Natural killer cell treated with Interleukin-12 subunit alpha and Interleukin-12 subunit beta and Interleukin-15 and Interleukin-18, amount 100 ng/mL, for 72 hours (primary cell): ENCODE data around the gene IGF2R. TPM values are rescaled to one million over a fixed set of nuclear protein-coding genes. Genes with fewer than 3 reads are reported as not detected.
"Not testable (repeated sequence)": the region's sequence is repeated elsewhere in the genome, so short reads cannot be mapped to it uniquely, and the experiment has no call there.

Experiments
- ATAC-seq, 2 donors: fragments of 150-1000 bp; cut with Tn5 transposase in 1 of 2; sonication (Bioruptor Pico), chemical (Tn5 transposase) in 1 of 2; 2 replicates each; pipeline ENCODE4 v1.10.0; 2021
- DNase-seq: peaks from one replicate; pipeline ENCODE4 v3.0.0; 2022; ENCODE audit warnings: low spot score
- H3K27ac Mint-ChIP-seq, 2 donors: 1 replicate in 1 of 2; 2 replicates in 1 of 2; pipeline ENCODE4 v1.8.0; 2022; ENCODE audit warnings: mixed read lengths in 2 of 2, mild to moderate bottlenecking in 1 of 2, moderate library complexity in 1 of 2
- H3K27me3 Mint-ChIP-seq, 2 donors: 1 replicate in 1 of 2; 2 replicates in 1 of 2; pipeline ENCODE4 v1.8.0; 2022; ENCODE audit warnings: mixed read lengths in 2 of 2
- H3K36me3 Mint-ChIP-seq: one replicate; pipeline ENCODE4 v1.8.0; 2022; ENCODE audit warnings: mixed read lengths
- H3K4me1 Mint-ChIP-seq, 2 donors: 1 replicate in 1 of 2; 2 replicates in 1 of 2; pipeline ENCODE4 v1.8.0; 2022; ENCODE audit warnings: low read depth in 2 of 2, mixed read lengths in 2 of 2, mild to moderate bottlenecking in 1 of 2
- H3K4me3 Mint-ChIP-seq: one replicate; pipeline ENCODE4 v1.8.0; 2022; ENCODE audit warnings: mixed read lengths
- H3K9me3 Mint-ChIP-seq: 2 replicates; pipeline ENCODE4 v1.8.0; 2022; ENCODE audit warnings: mixed read lengths
- total RNA-seq, 2 donors: library from RNA; stranded (reverse); gene quantifications; one replicate each; pipeline ENCODE4 v1.2.3, GENCODE V29; 2022

The IGF2R gene
- total RNA-seq, 2 donors from 2014 or later: 290 to 377 TPM

GRCh38 chr6:160135907-160136655, 167.2 kb downstream of the IGF2R start:
- ATAC-seq: no peak
- Mint-ChIP-seq H3K4me1 (peaks cover 16 to 33% of the 10 kb centered on the region in 2 donors), H3K9me3 (no peaks in the 10 kb centered on the region), H3K27ac (no peak overlapping the region), H3K27me3 (no peaks in the 10 kb centered on the region), H3K4me3 (no peak overlapping the region), H3K36me3 (peaks cover 6% of the 10 kb centered on the region)
- DNase-seq: no peak

GRCh38 chr6:160137130-160137988, 168.5 kb downstream of the IGF2R start:
- Mint-ChIP-seq H3K4me3 (no peak overlapping the region), H3K9me3 (no peaks in the 10 kb centered on the region), H3K27ac (no peak overlapping the region), H3K27me3 (no peaks in the 10 kb centered on the region), H3K4me1 (peaks cover 16 to 27% of the 10 kb centered on the region in 2 donors), H3K36me3 (peaks cover 9% of the 10 kb centered on the region)
- ATAC-seq (no peak), DNase-seq (no peak)

GRCh38 chr6:160137989-160138835, 169.3 kb downstream of the IGF2R start:
- no peak for DNase-seq
- H3K27me3 Mint-ChIP-seq: no peaks in the 10 kb centered on the region
- no peak overlapping the region for H3K4me3 Mint-ChIP-seq
- peaks cover 4% of the 10 kb centered on the region for H3K36me3 Mint-ChIP-seq
- ATAC-seq: peak; percentile 45 to 48
- no peak overlapping the region for H3K27ac Mint-ChIP-seq
- peaks cover 16 to 20% of the 10 kb centered on the region in 2 donors for H3K4me1 Mint-ChIP-seq
- no peaks in the 10 kb centered on the region for H3K9me3 Mint-ChIP-seq

- peaks cover 16 to 18% of the 10 kb centered on the region in 2 donors for H3K4me1 Mint-ChIP-seq
- no peak for ATAC-seq
- peak overlapping the region in 1 of 2 donors; percentile 21 for H3K27ac Mint-ChIP-seq
- no peaks in the 10 kb centered on the region for H3K9me3 Mint-ChIP-seq
- no peaks in the 10 kb centered on the region for H3K27me3 Mint-ChIP-seq
- DNase-seq: no peak
- no peak overlapping the region for H3K4me3 Mint-ChIP-seq
- H3K36me3 Mint-ChIP-seq: peaks cover 8% of the 10 kb centered on the region
Observed at GRCh38 chr6:160138839-160139419, 170.0 kb downstream of the IGF2R start.

GRCh38 chr6:160139420-160139851, 170.6 kb downstream of the IGF2R start:
- DNase-seq (no peak), ATAC-seq (no peak)
- H3K27me3 Mint-ChIP-seq: no peaks in the 10 kb centered on the region
- peaks cover 16 to 18% of the 10 kb centered on the region in 2 donors for H3K4me1 Mint-ChIP-seq
- H3K4me3 Mint-ChIP-seq: no peak overlapping the region
- H3K9me3 Mint-ChIP-seq: no peaks in the 10 kb centered on the region
- H3K27ac Mint-ChIP-seq: peak overlapping the region in 1 of 2 donors; percentile 21
- peaks cover 12% of the 10 kb centered on the region for H3K36me3 Mint-ChIP-seq

GRCh38 chr6:160140493-160140892, 171.6 kb downstream of the IGF2R start:
- not testable (repeated sequence) for H3K4me3 Mint-ChIP-seq, H3K27ac Mint-ChIP-seq, H3K9me3 Mint-ChIP-seq, H3K27me3 Mint-ChIP-seq, DNase-seq, ATAC-seq
- Mint-ChIP-seq H3K4me1 (peaks cover 16 to 18% of the 10 kb centered on the region in 2 donors), H3K36me3 (peaks cover 22% of the 10 kb centered on the region)

GRCh38 chr6:160141001-160141726, 172.3 kb downstream of the IGF2R start:
- ATAC-seq (no peak), DNase-seq (no peak)
- Mint-ChIP-seq H3K27ac (no peak overlapping the region), H3K4me3 (no peak overlapping the region), H3K36me3 (peaks cover 25% of the 10 kb centered on the region), H3K9me3 (no peaks in the 10 kb centered on the region), H3K27me3 (no peaks in the 10 kb centered on the region), H3K4me1 (peaks cover 16 to 18% of the 10 kb centered on the region in 2 donors)

GRCh38 chr6:160142115-160142715, 173.3 kb downstream of the IGF2R start:
- DNase-seq: no peak
- H3K9me3 Mint-ChIP-seq: no peaks in the 10 kb centered on the region
- peaks cover 25% of the 10 kb centered on the region for H3K36me3 Mint-ChIP-seq
- no peak overlapping the region for H3K4me3 Mint-ChIP-seq
- H3K27ac Mint-ChIP-seq: peak overlapping the region in 1 of 2 donors; percentile 30
- ATAC-seq: no peak
- no peaks in the 10 kb centered on the region for H3K27me3 Mint-ChIP-seq
- peaks cover 16 to 18% of the 10 kb centered on the region in 2 donors for H3K4me1 Mint-ChIP-seq

- H3K36me3 Mint-ChIP-seq: peaks cover 34% of the 10 kb centered on the region
- H3K27me3 Mint-ChIP-seq: peaks cover 0 to 6% of the 10 kb centered on the region in 2 donors
- no peaks in the 10 kb centered on the region for H3K9me3 Mint-ChIP-seq
- DNase-seq (no peak), ATAC-seq (no peak)
- no peak overlapping the region for H3K4me3 Mint-ChIP-seq
- no peak overlapping the region for H3K27ac Mint-ChIP-seq
- no peaks in the 10 kb centered on the region for H3K4me1 Mint-ChIP-seq
Observed at GRCh38 chr6:160146454-160147145, 177.7 kb downstream of the IGF2R start.

GRCh38 chr6:160147146-160147536, 178.3 kb downstream of the IGF2R start:
- no peak overlapping the region for H3K27ac Mint-ChIP-seq
- no peak overlapping the region for H3K4me3 Mint-ChIP-seq
- no peaks in the 10 kb centered on the region for H3K4me1 Mint-ChIP-seq
- ATAC-seq (no peak), DNase-seq (no peak)
- H3K9me3 Mint-ChIP-seq: no peaks in the 10 kb centered on the region
- peaks cover 30% of the 10 kb centered on the region for H3K36me3 Mint-ChIP-seq
- peaks cover 0 to 6% of the 10 kb centered on the region in 2 donors for H3K27me3 Mint-ChIP-seq

- DNase-seq (no peak), ATAC-seq (no peak)
- peaks cover 18% of the 10 kb centered on the region for H3K36me3 Mint-ChIP-seq
- no peak overlapping the region for H3K4me3 Mint-ChIP-seq
- no peaks in the 10 kb centered on the region for H3K4me1 Mint-ChIP-seq
- peaks cover 0 to 3% of the 10 kb centered on the region in 2 donors for H3K27me3 Mint-ChIP-seq
- H3K27ac Mint-ChIP-seq: no peak overlapping the region
- H3K9me3 Mint-ChIP-seq: no peaks in the 10 kb centered on the region
Observed at GRCh38 chr6:160154471-160154870, 185.6 kb downstream of the IGF2R start.

- peaks cover 0 to 4% of the 10 kb centered on the region in 2 donors for H3K27me3 Mint-ChIP-seq
- H3K27ac Mint-ChIP-seq: no peak overlapping the region
- no peaks in the 10 kb centered on the region for H3K4me1 Mint-ChIP-seq
- no peak overlapping the region for H3K4me3 Mint-ChIP-seq
- H3K36me3 Mint-ChIP-seq: peaks cover 12% of the 10 kb centered on the region
- no peak for ATAC-seq
- no peaks in the 10 kb centered on the region for H3K9me3 Mint-ChIP-seq
- no peak for DNase-seq
Observed at GRCh38 chr6:160156842-160157241, 188.0 kb downstream of the IGF2R start.
